Measurements from ENCODE around the gene DENND6A. TPM values are rescaled to one million over a fixed set of nuclear protein-coding genes. Genes with fewer than 3 reads are reported as not detected.
"Not testable (repeated sequence)": the region's sequence is repeated elsewhere in the genome, so short reads cannot be mapped to it uniquely, and the experiment has no call there.

The DENND6A gene
- total RNA-seq, 1 donor: 21.0 TPM

- no peak for TF ChIP-seq CTCF (IDR thresholded peaks at IDR 0.05; ENCODE audit: insufficient read depth, low read length)
- no peak for DNase-seq (ENCODE audit: low read depth)
These were observed 38.6 kb downstream of the DENND6A start for GRCh38 chr3:57654267-57654666.

GRCh38 chr3:57652203-57652602 is 40.7 kb downstream of the DENND6A start:
- H3K4me3 ChIP-seq (ENCODE audit: low read depth, low read length): no peak overlapping the region
- TF ChIP-seq CTCF (IDR thresholded peaks at IDR 0.05; ENCODE audit: insufficient read depth, low read length): no peak
- no peak for DNase-seq (ENCODE audit: low read depth)

More at GRCh38 chr3:57654267-57654666, 38.6 kb downstream of the DENND6A start:
- no peak overlapping the region for H3K4me3 ChIP-seq (ENCODE audit: low read depth, low read length)

- DNase-seq (ENCODE audit: low read depth): no peak
- no peak overlapping the region for H3K4me3 ChIP-seq (ENCODE audit: low read depth, low read length)
- TF ChIP-seq CTCF (IDR thresholded peaks at IDR 0.05; ENCODE audit: insufficient read depth, low read length): no peak
These were observed 45.5 kb downstream of the DENND6A start for GRCh38 chr3:57647292-57647940.

GRCh38 chr3:57646723-57647122 is 46.2 kb downstream of the DENND6A start:
- DNase-seq (ENCODE audit: low read depth): peak; percentile 83
- H3K4me3 ChIP-seq (ENCODE audit: low read depth, low read length): no peak overlapping the region
- peak; percentile 44 for TF ChIP-seq CTCF (IDR thresholded peaks at IDR 0.05; ENCODE audit: insufficient read depth, low read length)

- DNase-seq (ENCODE audit: low read depth): no peak
- H3K4me3 ChIP-seq (ENCODE audit: low read depth, low read length): no peak overlapping the region
- no peak for TF ChIP-seq CTCF (IDR thresholded peaks at IDR 0.05; ENCODE audit: insufficient read depth, low read length)
These were observed 48.1 kb downstream of the DENND6A start for GRCh38 chr3:57644740-57645139.

GRCh38 chr3:57637391-57637790 is 55.5 kb downstream of the DENND6A start:
- DNase-seq (ENCODE audit: low read depth): peak; percentile 19
- TF ChIP-seq CTCF (IDR thresholded peaks at IDR 0.05; ENCODE audit: insufficient read depth, low read length): no peak
- H3K4me3 ChIP-seq (ENCODE audit: low read depth, low read length): no peak overlapping the region

GRCh38 chr3:57634259-57634658 is 58.6 kb downstream of the DENND6A start:
- H3K4me3 ChIP-seq (ENCODE audit: low read depth, low read length); DNase-seq (ENCODE audit: low read depth): not testable (repeated sequence)
